Stimulated activated CD8-positive, alpha-beta memory T cell treated with anti-CD3 and anti-CD28 coated beads, Interleukin-7, amount 100 ng/mL, for 1 hour (primary cell): ENCODE results near the gene FBXL7.

Experiments used
- DNase-seq, 2 donors: peaks; one replicate each; pipeline ENCODE4 v3.0.0-alpha.2; 2020; ENCODE audit warnings: low read depth in 2 of 2

Gene FBXL7

GRCh38 chr5:15539951-15540350 is 40.0 kb downstream of the FBXL7 start:
- DNase-seq: no peak

- no peak for DNase-seq
Observed at GRCh38 chr5:15544039-15544438, 44.1 kb downstream of the FBXL7 start.

GRCh38 chr5:15545082-15545481 is 45.1 kb downstream of the FBXL7 start:
- no peak for DNase-seq

GRCh38 chr5:15547261-15547839 is 47.4 kb downstream of the FBXL7 start:
- no peak for DNase-seq

GRCh38 chr5:15549961-15550360 is 50.0 kb downstream of the FBXL7 start:
- no peak for DNase-seq

GRCh38 chr5:15550502-15551112 is 50.6 kb downstream of the FBXL7 start:
- DNase-seq: no peak

- no peak for DNase-seq
Observed at GRCh38 chr5:15551113-15551504, 51.1 kb downstream of the FBXL7 start.

- no peak for DNase-seq
Observed at GRCh38 chr5:15554542-15554941, 54.6 kb downstream of the FBXL7 start.

- DNase-seq: no peak
Observed at GRCh38 chr5:15555176-15555575, 55.2 kb downstream of the FBXL7 start.

GRCh38 chr5:15558240-15558639 is 58.3 kb downstream of the FBXL7 start:
- DNase-seq: no peak

- DNase-seq: no peak
Observed at GRCh38 chr5:15558681-15559080, 58.7 kb downstream of the FBXL7 start.

- no peak for DNase-seq
Observed at GRCh38 chr5:15560421-15560820, 60.4 kb downstream of the FBXL7 start.

- no peak for DNase-seq
Observed at GRCh38 chr5:15564523-15564922, 64.5 kb downstream of the FBXL7 start.

GRCh38 chr5:15564957-15565356 is 65.0 kb downstream of the FBXL7 start:
- no peak for DNase-seq

- DNase-seq: no peak
Observed at GRCh38 chr5:15566306-15566705, 66.3 kb downstream of the FBXL7 start.

GRCh38 chr5:15566789-15567188 is 66.8 kb downstream of the FBXL7 start:
- no peak for DNase-seq

- DNase-seq: no peak
Observed at GRCh38 chr5:15570491-15570890, 70.5 kb downstream of the FBXL7 start.

GRCh38 chr5:15571081-15571480 is 71.1 kb downstream of the FBXL7 start:
- DNase-seq: no peak

- DNase-seq: no peak
Observed at GRCh38 chr5:15571618-15572017, 71.6 kb downstream of the FBXL7 start.

GRCh38 chr5:15573590-15573989 is 73.6 kb downstream of the FBXL7 start:
- no peak for DNase-seq

GRCh38 chr5:15574128-15574527 is 74.1 kb downstream of the FBXL7 start:
- DNase-seq: no peak

GRCh38 chr5:15574806-15575325 is 74.9 kb downstream of the FBXL7 start:
- DNase-seq: no peak

- DNase-seq: no peak
Observed at GRCh38 chr5:15575666-15576065, 75.7 kb downstream of the FBXL7 start.

- DNase-seq: no peak
Observed at GRCh38 chr5:15577132-15577531, 77.2 kb downstream of the FBXL7 start.
